C4-2B (cell line): ENCODE measurements around the gene NEB.

Source experiments
- CTCF ChIP-seq: fragments of 450-650 bp; conservative IDR thresholded peaks from 2 replicates; pipeline ENCODE4 v1.5.1; 2017; ENCODE audit warnings: mild to moderate bottlenecking
- ZFX ChIP-seq: fragments of 450-650 bp; IDR thresholded peaks from 2 replicates; pipeline ENCODE4 v1.6.1; 2017

DNA sequence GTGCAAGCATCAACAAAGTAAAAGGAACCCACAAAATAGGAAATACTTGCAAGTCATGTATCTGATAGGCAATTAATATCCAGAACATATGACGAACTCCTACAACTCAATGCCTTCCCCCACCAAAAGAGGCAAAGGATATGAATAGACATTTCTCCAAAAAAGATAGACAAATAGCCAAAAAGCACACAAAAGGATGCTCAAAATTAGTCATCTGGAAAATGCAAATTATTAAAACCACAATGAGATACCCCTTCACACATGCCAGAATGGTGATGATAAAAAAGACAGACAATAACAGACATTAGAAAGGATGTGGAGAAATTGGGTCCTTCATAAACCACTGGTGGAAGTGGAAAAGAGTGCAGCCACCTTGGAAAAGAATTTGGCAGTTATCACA is 248.2 kb downstream of the NEB start:
- TF ChIP-seq CTCF (no peak), ZFX (no peak)
